GM12801 (cell line): ENCODE data around the gene XRCC5.

Source experiments
- CTCF ChIP-seq: IDR thresholded peaks from one replicate; pipeline ENCODE4 v1.5.1; 2011; ENCODE audit warnings: control low read depth; ENCODE audit not compliant: insufficient read length; ENCODE audit errors: extremely low read depth

XRCC5 gene

DNA sequence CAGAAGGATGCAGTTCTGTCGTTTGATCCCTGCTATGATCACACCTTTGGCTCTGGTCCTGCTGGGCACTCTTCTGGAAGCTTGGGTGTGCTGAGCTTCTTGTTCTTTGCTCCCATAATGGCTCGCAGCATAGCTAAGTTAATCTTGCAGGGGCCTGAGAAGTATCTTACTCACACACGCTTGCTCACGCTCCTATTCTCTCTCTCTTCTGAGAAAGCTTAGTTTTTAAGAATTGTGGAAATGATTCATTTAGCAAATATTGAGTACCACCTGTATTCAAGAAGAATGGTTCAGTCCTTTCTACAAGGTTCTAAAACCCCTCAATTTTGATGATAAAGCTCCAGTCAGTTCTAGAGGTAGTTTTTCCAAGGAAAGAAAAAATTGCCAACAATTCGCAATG, 40.6 kb downstream of the XRCC5 start:
- TF ChIP-seq CTCF = no peak

- no peak for TF ChIP-seq CTCF
Measured at GRCh38 chr2:216151313-216152025, 42.3 kb downstream of the XRCC5 start.

DNA sequence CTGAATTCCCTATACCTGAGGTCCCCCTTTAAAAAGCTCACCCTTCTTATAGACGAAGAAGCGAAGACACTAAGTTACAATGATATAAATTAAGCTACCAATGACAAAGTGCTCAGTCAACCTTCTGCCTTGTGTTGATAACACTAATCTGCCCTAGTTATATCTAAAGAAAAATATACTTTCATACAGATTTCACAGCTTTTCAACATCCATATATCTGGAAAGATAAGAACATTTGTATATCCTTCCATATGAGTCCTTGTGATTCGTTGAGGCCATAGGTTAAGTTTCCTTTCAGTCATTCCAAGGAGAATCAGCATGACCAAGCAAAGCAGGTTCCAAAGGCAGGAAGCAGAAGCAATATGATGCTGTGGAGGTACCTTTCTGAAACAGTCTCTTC, 46.8 kb downstream of the XRCC5 start:
- TF ChIP-seq CTCF = no peak

- no peak for TF ChIP-seq CTCF
Measured at GRCh38 chr2:216156822-216157221, 47.7 kb downstream of the XRCC5 start.

DNA sequence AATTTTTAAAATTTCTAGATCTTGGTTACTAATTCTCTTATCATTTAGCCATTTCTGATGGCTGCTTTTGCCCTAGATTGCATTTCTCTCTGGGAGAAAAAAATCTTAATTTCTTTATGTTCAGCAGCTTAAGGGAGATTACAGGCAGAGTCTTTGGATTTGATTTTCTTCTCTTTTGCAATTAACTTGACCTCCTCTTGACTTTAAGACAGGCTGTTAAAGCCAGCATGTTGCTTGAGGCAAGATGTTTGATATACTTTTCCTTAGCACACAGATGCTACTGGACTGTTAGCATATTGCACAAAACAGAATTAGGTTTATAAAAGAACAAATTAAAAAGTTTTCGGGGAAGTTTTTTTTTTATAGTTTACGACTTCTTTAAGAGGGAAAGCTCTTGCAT, 50.0 kb downstream of the XRCC5 start:
- no peak for TF ChIP-seq CTCF

GRCh38 chr2:216159646-216160045, 50.5 kb downstream of the XRCC5 start:
- no peak for TF ChIP-seq CTCF

DNA sequence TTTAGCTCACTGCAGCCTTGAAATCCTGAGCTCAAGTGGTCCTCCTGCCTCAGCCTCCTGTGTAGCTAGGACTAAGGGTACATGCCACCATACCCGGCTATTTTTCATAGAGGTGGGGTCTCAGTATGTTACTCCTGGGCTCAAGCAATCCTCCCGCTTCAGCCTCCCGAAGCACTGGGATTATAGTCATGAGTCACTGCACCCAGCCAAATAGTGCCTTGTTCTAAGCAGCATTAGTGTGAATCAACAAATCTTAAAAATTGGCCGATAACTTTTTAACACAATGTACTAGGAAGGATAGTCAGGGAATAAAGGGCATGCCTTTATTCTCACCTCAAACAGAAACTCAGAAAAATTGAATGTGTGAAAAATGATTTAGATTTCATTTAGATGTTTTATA, 51.6 kb downstream of the XRCC5 start:
- TF ChIP-seq CTCF = no peak
